Fibroblast of the aortic adventitia (primary cell): ENCODE measurements around the gene SMARCD1. TPM values are rescaled to one million over a fixed set of nuclear protein-coding genes. Genes with fewer than 3 reads are reported as not detected.
A peak's percentile ranks its signal among the peaks of the same experiment; 100 is the strongest.

Experiments used
- DNase-seq: peaks from one replicate; pipeline ENCODE4 v3.0.0-alpha.2; 2010; ENCODE audit warnings: low read depth
- H3K4me3 ChIP-seq: 2 replicates; pipeline ENCODE4 v1.5.1; 2011; ENCODE audit warnings: low read depth, mild to moderate bottlenecking, control low read depth, low read length, moderate library complexity
- total RNA-seq: library from RNA; depleted of rRNA; stranded (reverse); fragments of >200 nt; gene quantifications from 2 replicates; pipeline ENCODE4 v1.2.3, GENCODE V29; 2012; ENCODE audit warnings: low replicate concordance
- TF ChIP-seq, protein P1 (sequence below): IDR thresholded peaks from 2 replicates; pipeline ENCODE4 v1.5.1; 2011; ENCODE audit warnings: mild to moderate bottlenecking, low read length, control low read depth, inconsistent platforms; ENCODE audit not compliant: insufficient read depth

Gene SMARCD1
- total RNA-seq, 1 donor, result 49.0 TPM

- TF ChIP-seq, protein P1, sequence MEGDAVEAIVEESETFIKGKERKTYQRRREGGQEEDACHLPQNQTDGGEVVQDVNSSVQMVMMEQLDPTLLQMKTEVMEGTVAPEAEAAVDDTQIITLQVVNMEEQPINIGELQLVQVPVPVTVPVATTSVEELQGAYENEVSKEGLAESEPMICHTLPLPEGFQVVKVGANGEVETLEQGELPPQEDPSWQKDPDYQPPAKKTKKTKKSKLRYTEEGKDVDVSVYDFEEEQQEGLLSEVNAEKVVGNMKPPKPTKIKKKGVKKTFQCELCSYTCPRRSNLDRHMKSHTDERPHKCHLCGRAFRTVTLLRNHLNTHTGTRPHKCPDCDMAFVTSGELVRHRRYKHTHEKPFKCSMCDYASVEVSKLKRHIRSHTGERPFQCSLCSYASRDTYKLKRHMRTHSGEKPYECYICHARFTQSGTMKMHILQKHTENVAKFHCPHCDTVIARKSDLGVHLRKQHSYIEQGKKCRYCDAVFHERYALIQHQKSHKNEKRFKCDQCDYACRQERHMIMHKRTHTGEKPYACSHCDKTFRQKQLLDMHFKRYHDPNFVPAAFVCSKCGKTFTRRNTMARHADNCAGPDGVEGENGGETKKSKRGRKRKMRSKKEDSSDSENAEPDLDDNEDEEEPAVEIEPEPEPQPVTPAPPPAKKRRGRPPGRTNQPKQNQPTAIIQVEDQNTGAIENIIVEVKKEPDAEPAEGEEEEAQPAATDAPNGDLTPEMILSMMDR, result no peak
- no peak for DNase-seq
- no peak overlapping the region for H3K4me3 ChIP-seq
Observed at GRCh38 chr12:50109319-50109718, 24.2 kb downstream of the SMARCD1 start.

GRCh38 chr12:50110127-50110761 is 25.1 kb downstream of the SMARCD1 start:
- H3K4me3 ChIP-seq, result no peak overlapping the region
- no peak for DNase-seq
- TF ChIP-seq, protein P1, result no peak

DNA sequence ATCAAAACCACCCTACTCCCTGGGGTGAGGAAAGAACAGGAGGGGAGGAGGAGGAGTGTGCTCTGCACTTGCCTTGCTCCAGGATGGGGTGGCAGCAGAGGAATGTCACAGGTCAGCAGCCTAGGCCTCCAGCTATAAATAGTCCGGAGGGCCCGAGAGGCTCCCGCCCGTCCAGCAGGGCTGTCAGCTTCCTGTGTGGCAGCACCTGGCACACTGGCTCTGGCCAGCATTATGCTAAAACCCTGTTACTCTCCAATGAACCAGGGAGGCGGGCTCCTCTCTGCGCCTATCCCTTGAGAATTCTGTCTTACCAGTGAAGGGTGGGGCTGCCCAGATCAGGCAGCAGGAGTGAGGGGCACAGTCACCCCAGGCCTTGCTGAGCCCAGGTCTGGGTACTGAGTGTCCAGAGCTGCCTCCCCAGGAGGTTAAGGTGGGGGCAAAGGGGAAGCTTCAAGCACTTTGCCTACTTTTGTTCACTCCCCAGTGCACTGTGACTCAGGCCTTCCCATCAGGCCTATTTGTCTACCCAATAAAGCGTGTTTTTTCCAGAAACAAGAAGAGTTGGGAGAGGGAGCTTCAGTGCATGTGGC is 25.7 kb downstream of the SMARCD1 start:
- DNase-seq, result peak; percentile 31
- H3K4me3 ChIP-seq, result no peak overlapping the region
- TF ChIP-seq, protein P1, result no peak

DNA sequence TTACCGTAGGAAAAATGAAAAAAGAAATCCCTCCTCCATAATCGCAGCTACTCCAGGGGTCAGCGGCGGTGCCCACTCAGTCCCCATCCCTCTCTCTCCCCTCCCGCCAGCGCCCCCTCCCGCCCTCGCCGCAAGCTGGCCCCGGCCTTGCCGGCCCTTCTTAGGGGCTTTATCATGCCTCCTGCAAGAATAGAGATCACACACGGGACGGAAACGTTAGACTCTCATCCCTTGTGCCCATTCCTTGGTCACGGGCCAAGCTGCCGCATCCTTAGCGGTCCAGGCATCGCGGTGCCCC is 26.2 kb downstream of the SMARCD1 start:
- peak overlapping the region; percentile 53 for H3K4me3 ChIP-seq
- TF ChIP-seq, protein P1, result no peak
- DNase-seq, result no peak

GRCh38 chr12:50111693-50112455 is 26.7 kb downstream of the SMARCD1 start, which contains the start of gene COX14:
COX14 (plus strand) TSS chr12:50112236; CDS start chr12:50120044, 7,808 bp downstream.
- TF ChIP-seq, protein P1, result peak; percentile 90
- H3K4me3 ChIP-seq, result peak within 1 kb of the TSS; percentile 100
- DNase-seq, result peak; percentile 100

DNA sequence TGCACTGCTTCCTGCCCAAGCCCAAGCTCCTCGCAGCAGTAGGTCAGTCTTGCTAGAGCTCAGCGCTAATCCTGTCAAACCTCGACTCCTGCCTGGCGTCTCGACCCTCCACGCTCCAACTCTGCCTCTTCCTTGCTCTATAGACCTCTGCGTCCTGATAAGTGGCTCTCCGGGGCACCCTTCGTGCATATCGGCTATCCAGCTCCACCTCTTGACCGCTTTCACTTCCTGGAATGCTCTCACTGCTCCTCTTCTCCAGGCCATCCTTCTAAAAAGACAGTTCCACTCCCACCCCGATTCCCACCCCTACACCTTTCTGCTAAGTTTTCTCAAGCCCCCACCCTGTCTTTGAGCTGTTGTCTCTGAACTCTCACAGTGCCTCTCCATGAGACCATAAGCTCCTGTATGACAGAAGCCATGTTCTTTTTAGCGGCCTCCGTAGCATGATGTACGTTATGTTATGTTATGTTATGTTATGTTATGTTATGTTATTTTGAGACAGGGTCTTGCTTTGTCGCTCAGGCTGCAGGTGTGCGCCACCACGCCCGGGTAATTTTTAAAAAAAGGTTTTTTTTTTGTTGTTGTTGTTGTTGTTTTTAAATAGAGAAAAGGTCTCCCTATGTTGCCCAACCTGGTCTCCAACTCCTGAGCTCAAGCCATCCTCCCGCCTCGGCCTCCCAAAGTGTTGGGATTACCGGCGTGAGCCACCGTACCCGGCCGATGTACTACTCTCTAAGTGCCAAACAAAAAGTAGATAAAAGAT is 27.5 kb downstream of the SMARCD1 start:
- no peak for DNase-seq
- TF ChIP-seq, protein P1, result no peak
- peak overlapping the region; percentile 100 for H3K4me3 ChIP-seq
